NCI-H187 (cell line): ENCODE measurements around the gene IL20RB.

Experiments
- DNase-seq, 2 experiments: peaks; one replicate each; lab custom pipeline; 2025; lab: John Stamatoyannopoulos, UW

The IL20RB gene, protein sequence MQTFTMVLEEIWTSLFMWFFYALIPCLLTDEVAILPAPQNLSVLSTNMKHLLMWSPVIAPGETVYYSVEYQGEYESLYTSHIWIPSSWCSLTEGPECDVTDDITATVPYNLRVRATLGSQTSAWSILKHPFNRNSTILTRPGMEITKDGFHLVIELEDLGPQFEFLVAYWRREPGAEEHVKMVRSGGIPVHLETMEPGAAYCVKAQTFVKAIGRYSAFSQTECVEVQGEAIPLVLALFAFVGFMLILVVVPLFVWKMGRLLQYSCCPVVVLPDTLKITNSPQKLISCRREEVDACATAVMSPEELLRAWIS

DNA sequence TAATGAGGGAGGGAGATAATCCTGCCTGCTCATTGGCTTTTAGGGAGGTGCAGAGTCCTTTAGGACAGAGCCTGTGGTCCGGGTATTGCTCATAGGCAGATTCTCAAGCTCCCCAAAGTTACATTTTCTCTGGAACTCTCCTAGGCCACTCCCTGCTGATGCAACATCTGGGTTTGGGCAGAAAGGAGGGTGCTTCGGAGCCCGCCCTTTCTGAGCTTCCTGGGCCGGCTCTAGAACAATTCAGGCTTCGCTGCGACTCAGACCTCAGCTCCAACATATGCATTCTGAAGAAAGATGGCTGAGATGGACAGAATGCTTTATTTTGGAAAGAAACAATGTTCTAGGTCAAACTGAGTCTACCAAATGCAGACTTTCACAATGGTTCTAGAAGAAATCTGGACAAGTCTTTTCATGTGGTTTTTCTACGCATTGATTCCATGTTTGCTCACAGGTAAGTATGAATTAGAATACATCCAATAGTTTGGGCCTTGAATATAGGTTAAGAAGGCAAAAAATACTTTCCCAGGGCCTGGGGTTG, at the start of gene IL20RB:
Gene IL20RB, plus strand, starts transcription at position 233 of the 538 bp plus-strand sequence. Its CDS starts 131 bp downstream, at position 364.
- no peak for DNase-seq

- no peak for DNase-seq
These were observed 49.5 kb upstream of the IL20RB start for GRCh38 chr3:136908297-136908696.

- no peak for DNase-seq
These were observed 48.6 kb upstream of the IL20RB start for GRCh38 chr3:136909187-136909586.

DNA sequence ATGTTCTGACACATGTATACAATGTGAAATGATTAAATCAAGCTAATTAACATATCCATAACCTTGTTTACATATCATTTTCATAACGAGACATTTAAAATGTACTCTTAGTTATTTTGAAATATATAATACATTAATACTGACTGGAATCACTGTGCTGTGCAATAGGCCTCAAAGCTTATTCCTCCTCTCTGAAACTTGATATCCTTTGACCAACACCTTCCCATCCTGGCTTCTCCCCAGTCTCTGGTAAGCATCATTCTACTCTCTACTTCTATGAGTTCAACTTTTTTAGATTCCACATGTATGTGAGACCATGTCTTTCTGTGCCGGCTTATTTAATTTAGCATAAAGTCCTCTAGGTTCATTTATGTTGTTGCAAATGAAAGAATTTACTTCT, 47.1 kb upstream of the IL20RB start:
- DNase-seq: no peak

DNA sequence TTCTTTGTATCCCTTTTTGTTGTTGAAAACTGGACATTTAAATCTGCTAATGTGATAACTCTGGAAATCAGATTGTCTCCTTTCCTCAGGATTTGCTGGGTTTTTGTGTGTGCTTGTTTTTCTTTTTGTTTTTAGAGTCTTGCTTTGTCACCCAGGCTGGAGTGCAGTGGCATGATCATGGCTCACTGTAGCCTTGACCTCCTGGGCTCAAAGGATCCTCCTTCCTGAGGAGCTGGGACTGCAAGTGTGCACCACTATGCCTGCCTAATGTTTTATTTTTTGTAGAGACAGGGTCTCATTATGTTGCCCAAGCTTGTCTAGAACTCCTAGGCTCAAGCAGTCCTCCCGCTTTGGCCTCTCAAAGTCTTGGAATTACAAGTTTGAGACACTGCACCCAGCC, 44.6 kb upstream of the IL20RB start:
- no peak for DNase-seq

DNA sequence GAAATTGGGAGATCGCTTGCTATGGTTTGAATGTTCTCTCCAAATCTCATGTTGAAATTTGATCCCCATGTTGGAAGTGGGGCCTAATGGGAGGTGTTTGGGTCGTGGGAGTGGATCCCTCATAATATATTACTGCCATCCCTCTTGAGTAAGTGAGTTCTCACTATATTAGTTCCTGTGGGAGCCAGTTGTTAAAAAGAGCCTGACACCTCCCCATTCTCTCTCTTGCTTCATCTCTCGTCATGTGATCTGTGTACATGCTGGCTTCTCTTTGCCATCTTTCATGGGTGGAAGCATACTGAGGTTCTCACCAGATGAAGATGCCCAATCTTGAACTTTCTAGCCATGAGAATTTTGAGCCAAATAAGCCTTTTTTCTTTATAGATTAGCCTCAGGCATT, 43.0 kb upstream of the IL20RB start:
- DNase-seq: no peak

DNA sequence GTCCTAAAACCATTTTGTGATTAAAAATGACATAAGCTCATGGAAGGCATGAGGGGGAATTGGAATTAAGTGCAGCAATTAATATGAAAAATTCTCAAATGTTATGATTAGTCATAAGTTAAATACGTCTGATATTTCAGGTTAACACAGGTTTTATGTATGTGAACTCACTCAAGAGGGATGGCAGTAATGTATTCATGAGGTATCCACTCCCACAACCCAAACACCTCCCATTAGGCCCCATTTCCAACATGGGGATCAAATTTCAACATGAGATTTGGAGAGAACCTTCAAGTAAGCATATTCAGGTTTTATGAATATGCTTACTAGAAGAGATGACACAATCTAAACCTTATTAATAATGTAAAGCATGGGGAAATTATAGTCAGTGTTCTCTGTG, 41.6 kb upstream of the IL20RB start:
- no peak for DNase-seq

GRCh38 chr3:136919799-136920580, 37.8 kb upstream of the IL20RB start:
- no peak for DNase-seq

DNA sequence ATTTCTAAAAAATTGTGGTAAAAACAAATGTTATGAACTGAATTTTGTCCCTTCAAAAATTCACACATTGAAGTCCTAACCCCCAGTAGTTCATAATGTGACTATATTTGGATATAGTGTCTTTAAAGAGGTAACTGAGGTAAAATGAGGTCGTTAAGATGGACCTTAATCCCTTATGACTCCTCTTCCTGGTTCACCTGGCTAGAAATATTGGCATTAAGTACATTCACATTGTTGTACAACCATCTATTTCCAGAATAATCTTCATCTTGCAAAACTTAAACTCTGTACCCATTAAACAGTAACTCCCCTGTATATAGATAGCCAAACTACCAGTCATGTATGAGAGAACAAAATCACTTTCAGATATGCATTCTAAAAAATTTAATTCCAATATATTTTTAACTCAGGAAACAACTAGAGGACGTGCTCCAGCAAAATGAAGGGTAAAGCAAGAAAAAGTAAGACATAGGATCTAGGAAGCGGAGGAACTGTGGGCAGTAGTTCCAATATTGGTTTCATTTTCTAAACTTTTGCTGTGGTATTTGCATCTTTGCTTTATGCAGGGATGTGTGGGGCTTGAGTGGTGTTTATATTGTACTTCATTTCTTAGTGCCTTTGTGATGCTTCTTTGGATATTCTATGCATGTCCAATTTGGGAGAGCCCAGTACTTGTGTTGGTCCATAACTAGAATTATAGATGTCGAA, 36.7 kb upstream of the IL20RB start:
- no peak for DNase-seq

DNA sequence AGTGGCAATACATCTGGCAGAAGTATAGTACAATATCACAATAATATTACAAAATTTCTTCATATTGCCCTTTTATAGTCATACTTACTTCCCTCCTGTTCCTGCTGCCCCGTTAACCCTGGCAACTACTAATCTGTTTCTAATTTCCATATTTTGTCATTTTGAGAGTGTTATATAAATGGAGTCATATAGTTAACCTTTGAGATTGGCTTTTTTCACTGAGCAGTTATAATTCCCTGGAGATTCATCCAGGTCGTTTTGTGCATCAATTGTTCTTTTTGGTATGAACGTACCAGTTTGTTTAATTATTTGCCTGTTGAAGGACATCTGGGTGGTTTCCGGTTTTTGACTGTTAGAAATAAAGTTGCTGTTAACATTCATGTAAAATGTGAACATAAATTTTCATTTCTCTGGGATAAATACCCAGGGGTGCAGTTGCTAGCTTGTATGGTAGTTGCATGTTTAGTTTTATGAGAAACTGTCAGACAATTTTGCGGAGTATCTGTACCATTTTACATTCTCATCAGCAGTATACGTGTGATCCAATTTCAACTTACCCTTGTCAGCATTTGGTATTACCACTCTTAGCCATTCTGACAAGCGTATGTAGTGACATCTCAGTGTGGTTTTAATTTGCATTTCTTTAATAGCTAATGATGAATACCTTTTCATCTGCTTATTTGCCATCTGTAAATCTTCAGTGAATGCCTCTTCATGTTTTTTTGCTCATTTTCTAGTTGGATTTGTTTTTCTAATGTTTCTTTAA, 32.2 kb upstream of the IL20RB start:
- no peak for DNase-seq

DNA sequence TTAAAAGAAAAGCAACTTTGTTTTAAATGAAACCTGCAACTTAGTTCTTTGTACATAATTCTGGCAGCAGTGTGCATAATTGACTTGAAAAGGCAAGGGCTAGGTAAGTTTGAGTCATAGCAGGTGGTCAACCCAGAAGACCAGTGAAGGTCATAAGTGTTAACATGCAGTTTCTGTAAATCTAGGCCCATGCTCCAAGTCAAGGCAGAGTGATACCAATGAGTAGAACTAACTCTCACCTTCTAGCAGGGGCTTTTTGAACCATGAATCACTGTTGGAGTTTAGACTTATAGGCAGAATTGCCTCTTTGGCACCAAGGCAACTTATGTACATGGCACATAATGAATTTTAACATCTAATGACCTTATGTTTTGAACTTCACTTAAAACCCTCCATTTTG, 29.5 kb upstream of the IL20RB start:
- DNase-seq: no peak

GRCh38 chr3:136929977-136930670, 27.7 kb upstream of the IL20RB start:
- no peak for DNase-seq

DNA sequence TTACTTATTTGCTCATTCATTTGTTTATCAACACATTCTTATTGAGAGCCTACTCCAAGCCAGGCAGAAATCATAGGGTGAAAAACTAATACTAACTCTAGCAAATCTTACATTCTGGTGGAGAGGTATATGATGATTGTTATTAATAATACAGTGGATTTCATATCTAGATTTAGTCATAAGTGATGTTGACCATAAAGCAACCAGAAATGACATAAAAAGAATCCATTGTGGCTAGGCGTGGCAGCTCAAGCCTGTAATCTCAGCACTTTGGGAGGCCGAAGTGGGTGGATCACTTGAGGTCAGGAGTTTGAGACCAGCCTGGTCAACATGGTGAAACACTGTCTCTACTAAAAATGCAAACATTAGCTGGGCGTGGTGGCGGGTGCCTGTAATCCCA, 26.2 kb upstream of the IL20RB start:
- DNase-seq: no peak

DNA sequence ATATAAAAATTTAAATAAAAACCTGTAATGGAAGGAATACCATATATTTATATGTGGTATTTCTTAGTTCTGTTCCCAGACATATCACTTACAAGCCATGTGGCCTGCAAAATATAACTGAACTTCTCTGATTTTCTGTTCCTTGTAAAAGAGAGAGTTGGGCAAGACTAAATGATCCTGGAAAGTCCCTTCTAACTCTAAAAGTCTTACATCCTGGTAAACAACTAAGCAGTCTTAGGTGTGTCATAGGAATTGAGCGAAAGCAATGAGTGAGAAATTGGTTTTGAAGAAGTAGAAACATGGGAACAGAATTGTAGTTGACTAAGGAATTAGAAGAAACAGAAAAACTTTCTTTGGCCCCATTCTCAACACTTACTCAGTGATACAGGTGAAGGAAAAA, 25.3 kb upstream of the IL20RB start:
- no peak for DNase-seq

DNA sequence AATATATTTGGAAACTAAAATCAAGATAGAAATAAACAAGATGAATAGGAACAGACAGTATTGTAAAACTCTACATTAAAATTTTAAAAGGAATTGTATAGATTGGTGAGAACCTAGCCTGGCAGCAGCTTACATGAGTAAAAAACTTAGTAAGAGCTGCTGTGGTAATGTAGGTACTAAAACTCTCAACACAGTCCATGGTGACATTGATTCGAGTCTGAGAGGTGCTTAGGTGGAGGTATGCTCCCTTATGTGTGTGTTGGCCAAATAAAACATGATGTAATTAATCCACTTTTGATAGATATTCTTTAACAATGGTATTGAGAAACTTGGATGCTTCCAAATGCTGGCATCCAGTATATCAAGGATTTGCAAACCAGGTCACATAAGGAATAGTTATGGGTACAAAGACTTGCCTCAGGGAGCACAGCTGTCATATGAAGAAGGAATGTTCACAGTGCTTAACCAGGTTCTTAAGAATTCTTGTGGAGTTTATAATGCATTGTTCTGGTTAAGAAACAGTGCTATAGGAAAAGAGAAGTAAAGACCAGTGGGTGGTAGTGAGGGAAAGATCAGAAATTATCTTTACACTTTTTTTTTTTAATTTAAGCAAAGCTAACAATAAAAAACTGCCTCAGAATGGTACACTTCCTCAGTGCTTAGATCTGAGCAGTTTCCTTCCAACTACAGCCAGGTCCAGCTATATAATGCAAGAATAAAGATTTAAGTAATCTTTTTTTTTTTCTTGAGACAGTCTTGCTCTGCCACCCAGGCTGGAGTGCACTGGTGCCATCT, 24.6 kb upstream of the IL20RB start:
- DNase-seq: no peak

GRCh38 chr3:136937175-136937574, 20.6 kb upstream of the IL20RB start:
- DNase-seq: no peak

DNA sequence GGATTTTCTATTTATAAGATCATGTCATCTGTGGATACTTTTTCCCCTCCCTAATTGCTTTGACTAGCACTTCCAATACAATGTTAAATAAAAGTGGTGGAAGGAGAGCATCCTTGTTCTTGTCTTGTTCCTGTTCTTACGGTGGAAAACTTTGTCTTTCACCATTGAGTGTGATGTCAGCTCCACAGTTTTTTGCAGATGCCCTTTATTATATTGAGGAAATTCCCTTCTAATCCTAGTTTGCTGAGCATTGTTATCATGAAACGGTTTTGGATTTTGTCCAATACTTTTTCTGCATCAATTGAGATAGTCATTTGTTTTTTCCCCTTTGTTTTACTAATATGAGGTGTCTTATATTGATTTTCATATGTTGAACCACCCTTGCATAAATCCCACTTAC, 19.9 kb upstream of the IL20RB start:
- DNase-seq: no peak

DNA sequence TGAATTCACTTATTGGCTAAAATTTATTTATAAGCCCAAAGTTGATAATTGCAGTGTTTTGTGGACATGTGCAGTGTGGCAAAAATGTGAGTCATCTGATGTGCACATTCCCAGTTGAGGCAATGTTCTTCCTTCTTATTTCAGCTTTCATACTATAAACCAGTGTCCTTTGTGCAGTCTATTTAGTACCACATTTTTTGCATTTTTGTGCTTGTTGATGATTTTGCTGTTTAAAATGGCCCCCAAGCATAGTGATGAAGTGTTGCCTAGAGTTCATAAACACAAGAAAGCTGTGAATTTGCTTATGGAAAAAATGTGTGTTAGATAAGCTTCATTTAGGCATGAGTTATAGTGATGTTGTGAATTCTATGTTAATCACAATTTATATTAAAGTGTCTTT, 19.4 kb upstream of the IL20RB start:
- no peak for DNase-seq

DNA sequence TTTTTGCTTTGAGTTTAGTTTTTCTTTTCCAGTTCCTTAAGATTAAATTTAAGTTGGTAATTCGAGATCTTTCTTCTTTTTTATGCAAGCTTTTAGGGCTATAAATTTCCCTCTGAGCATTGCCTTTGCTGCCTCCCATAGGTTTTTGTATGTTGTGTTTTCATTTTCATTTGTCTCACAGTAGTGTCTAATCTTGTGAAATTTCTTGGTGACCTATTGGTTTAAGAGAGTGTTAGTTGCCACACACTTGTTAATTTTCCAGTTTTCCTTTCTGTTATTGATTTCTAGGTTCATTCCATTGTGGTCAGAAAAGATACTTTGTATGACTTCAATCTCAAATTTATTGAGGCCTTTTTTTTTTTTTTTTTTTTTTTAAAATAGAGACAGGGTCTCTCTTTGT, 18.3 kb upstream of the IL20RB start:
- no peak for DNase-seq

GRCh38 chr3:136942803-136943202, 15.0 kb upstream of the IL20RB start:
- no peak for DNase-seq
